Dedifferentiated amniotic fluid mesenchymal stem cell (primary cell): ENCODE data around the gene ZBTB14.

Source experiments
- DNase-seq: peaks from one replicate; pipeline ENCODE4 v3.0.0-alpha.2; 2016; ENCODE audit errors: extremely low spot score

Gene ZBTB14

GRCh38 chr18:5288517-5288935, 7.0 kb downstream of the ZBTB14 start:
- no peak for DNase-seq

GRCh38 chr18:5287854-5288253, 7.7 kb downstream of the ZBTB14 start:
- no peak for DNase-seq

GRCh38 chr18:5286525-5286924, 9.0 kb downstream of the ZBTB14 start:
- no peak for DNase-seq

DNA sequence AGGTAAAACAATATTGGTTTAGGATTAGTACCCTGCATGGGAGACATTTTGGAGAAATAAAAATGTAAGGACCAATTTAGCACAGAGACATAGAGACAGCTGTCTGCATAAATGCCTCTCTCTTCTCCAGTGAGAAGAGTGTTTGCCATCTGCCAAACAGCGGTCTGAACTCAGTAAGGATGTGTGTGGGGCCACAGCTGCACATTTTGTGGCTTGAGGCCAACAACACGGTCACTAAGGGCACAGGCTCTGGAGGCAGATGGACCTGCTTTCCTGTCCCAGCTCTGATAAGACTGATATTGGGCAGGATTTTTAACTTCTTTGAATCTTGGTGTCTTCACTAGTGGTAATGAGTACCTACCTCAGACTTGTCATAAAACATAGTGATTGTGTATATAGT, 10.2 kb downstream of the ZBTB14 start:
- no peak for DNase-seq

DNA sequence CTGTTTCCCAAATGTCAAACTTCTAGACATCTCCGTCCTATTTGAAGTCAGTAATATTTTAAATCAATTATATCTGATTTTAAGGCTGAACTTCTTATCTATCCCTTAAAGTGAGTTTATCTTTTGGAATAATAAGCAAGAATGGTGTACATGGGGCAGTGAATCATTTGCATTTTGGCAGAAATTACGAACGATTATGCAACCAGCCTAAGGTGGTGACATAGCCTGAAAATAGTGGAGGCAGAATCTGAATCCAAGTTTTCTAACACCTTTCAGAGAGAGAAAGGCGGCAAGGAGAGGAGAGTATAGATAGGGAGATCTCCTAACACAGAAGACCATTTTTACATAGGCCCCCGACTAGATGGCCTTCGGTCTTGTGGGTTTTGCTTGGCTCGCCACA, 10.7 kb downstream of the ZBTB14 start:
- no peak for DNase-seq

- DNase-seq, result no peak
Observed at GRCh38 chr18:5282770-5283169, 12.8 kb downstream of the ZBTB14 start.

GRCh38 chr18:5276947-5277346, 18.6 kb downstream of the ZBTB14 start:
- no peak for DNase-seq

DNA sequence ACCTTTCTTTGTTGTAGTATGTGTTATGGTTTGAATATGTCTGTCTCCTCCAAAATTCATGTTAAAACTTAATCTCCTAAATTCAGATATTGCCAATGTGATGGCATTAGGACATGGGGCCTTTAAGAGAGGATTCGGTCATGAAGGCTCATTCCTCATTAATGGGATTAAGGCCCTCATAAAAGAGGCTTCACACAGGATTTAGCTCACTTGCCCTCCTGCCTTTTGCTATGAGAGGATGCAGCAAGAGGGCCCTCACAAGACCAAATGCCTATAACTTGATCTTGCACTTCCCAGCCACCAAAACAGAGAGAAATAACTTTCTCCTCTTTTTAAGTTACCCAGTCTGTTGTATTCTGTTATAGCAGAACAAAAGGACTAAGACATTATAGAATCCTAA, 19.7 kb downstream of the ZBTB14 start:
- no peak for DNase-seq

- no peak for DNase-seq
Observed at GRCh38 chr18:5268874-5269273, 26.7 kb downstream of the ZBTB14 start.

DNA sequence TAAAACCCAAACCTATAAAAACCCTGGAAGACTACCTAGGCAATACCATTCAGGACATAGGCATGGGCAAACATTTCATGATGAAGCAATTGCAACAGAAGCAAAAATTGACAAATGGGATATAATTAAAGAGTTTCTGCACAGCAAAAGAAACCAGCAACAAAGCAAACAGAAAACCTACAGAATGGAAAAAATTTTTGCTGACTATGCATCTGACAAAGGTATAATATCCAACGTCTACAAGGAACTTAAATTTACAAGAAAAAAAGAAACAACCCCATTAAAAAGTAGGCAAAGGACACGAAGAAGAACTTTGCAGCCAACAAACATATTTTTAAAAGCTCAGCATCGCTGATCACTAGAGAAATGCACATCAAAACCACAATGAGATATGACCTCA, 28.8 kb downstream of the ZBTB14 start:
- no peak for DNase-seq

- DNase-seq, result no peak
Observed at GRCh38 chr18:5253910-5254309, 41.6 kb downstream of the ZBTB14 start.

GRCh38 chr18:5251117-5251516, 44.4 kb downstream of the ZBTB14 start:
- no peak for DNase-seq

- DNase-seq, result no peak
Observed at GRCh38 chr18:5250603-5251002, 44.9 kb downstream of the ZBTB14 start.

- no peak for DNase-seq
Observed at GRCh38 chr18:5244941-5245340, 50.6 kb downstream of the ZBTB14 start.

- no peak for DNase-seq
Observed at GRCh38 chr18:5239447-5239846, 56.1 kb downstream of the ZBTB14 start.
